Measurements from ENCODE around the gene NEDD4L.
"Not testable (repeated sequence)": the region's sequence is repeated elsewhere in the genome, so short reads cannot be mapped to it uniquely, and the experiment has no call there.

Gene NEDD4L

GRCh38 chr18:58429442-58429841 is 385.4 kb downstream of the NEDD4L start:
- DNase-seq (ENCODE audit: low spot score): no peak
- TF ChIP-seq CTCF (IDR thresholded peaks at IDR 0.05; ENCODE audit: extremely low read depth, insufficient read depth, missing control alignments): no peak
- in situ Hi-C loops (cut with MboI; ENCODE audit: low pct_unique_long_range_greater_than_20kb, low sequenced_read_pairs, unreplicated experiment): no loop called here

DNA sequence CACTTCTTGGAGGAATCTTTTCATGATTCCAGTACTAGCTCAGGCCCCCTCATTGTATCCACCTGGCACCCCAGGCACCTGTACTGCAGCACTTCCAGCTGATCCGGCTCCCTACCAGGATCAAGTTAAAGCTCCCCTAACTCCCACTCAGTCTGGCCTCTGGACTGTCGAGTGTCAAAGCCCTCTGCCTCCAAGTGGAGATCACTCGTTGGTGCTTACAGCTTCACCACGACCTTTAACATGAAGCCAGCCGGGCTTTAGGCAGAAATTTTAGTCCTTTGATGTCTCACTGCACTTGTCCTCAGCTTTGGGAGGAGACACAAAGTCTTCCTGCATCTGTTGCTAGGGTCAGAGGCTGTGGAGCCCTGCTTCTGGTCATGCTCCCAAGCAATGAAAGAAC is 387.2 kb downstream of the NEDD4L start:
- no peak for DNase-seq (ENCODE audit: low spot score)
- no peak for TF ChIP-seq CTCF (IDR thresholded peaks at IDR 0.05; ENCODE audit: extremely low read depth, insufficient read depth, missing control alignments)
- in situ Hi-C loops (cut with MboI; ENCODE audit: low pct_unique_long_range_greater_than_20kb, low sequenced_read_pairs, unreplicated experiment): no loop called here

DNA sequence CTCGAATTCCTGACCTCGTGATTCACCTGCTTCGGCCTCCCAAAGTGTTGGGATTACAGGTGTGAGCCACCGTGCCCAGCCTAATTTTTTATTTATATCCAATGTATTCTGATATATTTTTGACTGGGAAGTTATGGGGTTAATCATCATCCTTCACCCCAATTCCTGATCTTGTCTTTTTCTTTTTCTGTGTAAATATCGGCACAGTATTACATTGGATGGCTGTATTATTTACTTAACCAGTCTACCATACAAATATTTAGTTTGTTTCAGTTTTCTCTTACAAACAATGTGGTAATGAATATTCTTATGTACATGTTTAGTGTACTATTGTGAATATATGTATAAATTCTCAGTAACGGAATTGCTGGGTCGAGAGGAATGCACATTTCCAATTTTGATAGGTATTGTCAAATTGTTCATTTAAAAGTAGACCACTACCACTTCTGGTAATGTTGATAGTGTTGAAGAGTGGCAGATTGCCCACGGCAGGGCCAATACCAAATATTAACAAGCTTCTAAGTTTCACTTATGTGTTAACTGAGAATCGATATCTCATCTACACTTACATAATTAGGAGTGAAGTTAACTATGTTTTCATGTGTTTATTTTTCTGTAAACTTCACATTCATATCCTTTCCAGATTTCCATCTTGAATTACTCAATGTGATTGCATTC is 388.2 kb downstream of the NEDD4L start:
- no peak for TF ChIP-seq CTCF (IDR thresholded peaks at IDR 0.05; ENCODE audit: extremely low read depth, insufficient read depth, missing control alignments)
- DNase-seq (ENCODE audit: low spot score): no peak
- in situ Hi-C loops (cut with MboI; ENCODE audit: low pct_unique_long_range_greater_than_20kb, low sequenced_read_pairs, unreplicated experiment): no loop called here

DNA sequence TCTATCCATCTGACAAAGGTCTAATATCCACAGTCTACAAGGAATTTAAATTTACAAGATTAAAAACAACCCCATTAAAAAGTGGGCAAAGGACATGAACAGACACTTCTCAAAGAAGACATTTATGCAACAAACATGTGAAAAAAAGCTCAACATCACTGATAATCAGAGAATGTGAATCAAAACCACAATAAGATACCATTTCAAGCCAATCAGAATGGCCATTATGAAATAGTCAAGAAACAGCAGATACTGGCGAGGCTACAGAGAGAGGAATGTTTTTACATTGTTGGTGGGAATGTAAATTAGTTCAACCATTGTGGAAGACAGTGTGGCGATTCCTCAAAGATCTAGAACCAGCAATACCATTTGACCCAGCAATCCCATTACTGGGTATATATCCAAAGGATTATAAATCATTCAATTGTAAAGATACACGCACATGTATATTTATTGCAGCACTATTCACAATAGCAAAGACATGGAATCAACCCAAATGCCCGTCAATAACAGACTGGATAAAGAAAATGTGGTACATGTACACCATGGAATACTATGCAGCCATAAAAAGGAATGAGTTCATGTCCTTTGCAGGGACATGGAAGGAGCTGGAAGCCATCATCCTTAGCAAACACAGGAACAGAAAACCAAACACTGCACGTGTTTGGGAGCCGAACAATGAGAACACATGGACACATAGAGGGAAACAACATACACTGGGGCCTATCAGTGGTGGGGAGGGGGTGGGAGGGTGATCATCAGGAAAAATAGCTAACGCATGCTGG is 391.4 kb downstream of the NEDD4L start:
- DNase-seq (ENCODE audit: low spot score); in situ Hi-C loops (cut with MboI; ENCODE audit: low pct_unique_long_range_greater_than_20kb, low sequenced_read_pairs, unreplicated experiment): not testable (repeated sequence)

DNA sequence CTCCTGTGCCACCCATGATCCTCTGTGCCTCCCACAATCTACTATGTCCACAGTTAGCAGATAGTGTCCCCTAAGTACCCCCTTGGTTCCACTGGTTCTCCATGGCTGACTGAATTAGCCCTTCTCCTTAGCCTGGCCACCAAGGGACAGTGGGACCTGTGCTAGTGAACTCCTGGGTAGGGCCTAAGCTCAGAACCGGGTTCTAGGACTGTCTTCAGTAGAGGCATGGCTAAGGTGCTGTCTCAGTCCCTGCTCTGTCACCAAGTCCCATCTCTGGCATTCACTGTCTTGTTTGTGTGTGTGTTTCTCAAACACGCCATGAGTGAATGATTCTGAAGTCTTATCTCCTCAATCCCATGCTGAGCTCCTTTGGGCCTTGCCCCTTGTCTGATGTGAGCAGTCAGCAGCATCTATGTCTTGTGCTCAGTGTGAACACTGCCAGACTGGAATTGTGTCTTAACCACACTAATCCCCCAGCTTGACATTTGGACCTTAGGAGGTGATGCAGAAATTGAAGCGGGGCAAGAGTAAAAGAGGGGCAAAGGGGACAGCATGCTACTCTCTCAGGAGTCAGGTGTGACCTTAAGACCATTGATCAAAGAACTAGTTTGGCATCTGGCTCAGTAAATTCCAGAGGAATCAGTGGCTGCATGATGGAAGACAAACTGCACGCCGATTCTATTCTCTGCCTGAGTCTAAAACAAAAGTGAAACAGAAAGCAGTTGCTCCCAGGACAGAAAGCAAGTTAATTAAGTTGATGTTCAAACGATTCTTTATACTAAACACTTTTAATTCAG is 394.3 kb downstream of the NEDD4L start:
- in situ Hi-C loops (cut with MboI; ENCODE audit: low pct_unique_long_range_greater_than_20kb, low sequenced_read_pairs, unreplicated experiment): no loop called here
- DNase-seq (ENCODE audit: low spot score): no peak
- TF ChIP-seq CTCF (IDR thresholded peaks at IDR 0.05; ENCODE audit: extremely low read depth, insufficient read depth, missing control alignments): no peak

DNA sequence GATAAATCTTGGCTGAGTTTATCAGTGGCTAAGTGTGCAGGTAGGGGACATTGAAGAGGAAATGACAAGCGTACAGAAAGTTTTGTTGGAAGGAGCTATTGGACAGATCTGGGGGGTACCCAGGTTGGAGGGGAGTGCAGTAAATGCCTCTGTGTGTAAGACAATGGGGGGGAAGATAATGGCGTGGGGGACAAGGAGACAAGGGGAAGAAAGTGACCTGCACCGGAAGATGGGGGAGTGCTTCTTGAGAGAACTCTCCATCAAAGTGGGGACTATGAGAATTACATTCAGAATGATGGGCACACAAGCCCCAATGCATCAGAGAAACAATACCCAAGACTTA is 394.9 kb downstream of the NEDD4L start:
- TF ChIP-seq CTCF (IDR thresholded peaks at IDR 0.05; ENCODE audit: extremely low read depth, insufficient read depth, missing control alignments): no peak
- in situ Hi-C loops (cut with MboI; ENCODE audit: low pct_unique_long_range_greater_than_20kb, low sequenced_read_pairs, unreplicated experiment): no loop called here
- no peak for DNase-seq (ENCODE audit: low spot score)

DNA sequence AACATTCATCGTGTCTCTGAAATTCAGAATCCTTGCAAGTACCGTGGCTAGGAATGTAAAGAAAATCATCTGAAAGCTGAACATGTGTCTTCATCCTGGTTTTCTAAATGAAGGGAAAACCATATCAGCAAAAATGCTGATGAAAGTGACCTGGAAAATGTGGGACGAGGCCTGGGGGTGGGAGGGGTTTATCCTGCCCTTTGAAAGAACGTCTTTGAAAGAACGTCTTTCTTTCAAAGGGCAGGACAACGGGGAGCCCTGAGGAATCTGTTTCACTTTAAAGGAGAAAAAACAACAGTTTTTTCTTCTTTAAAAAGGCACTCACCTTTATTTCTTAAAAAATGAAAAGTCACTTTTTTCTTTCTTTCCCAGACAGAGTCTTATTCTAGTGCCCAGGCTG is 399.6 kb downstream of the NEDD4L start:
- no peak for TF ChIP-seq CTCF (IDR thresholded peaks at IDR 0.05; ENCODE audit: extremely low read depth, insufficient read depth, missing control alignments)
- DNase-seq (ENCODE audit: low spot score): no peak
- in situ Hi-C loops (cut with MboI; ENCODE audit: low pct_unique_long_range_greater_than_20kb, low sequenced_read_pairs, unreplicated experiment): no loop called here

All from GM13977 (cell line).